AG04450 (cell line): Measurements from ENCODE around the gene SARDH. TPM values are rescaled to one million over a fixed set of nuclear protein-coding genes. Genes with fewer than 3 reads are reported as not detected.

Experiments used
- CTCF ChIA-PET: fragments of 300-600, 350-600 bp; formaldehyde crosslinking; extraction: SDS; loops from one replicate; lab custom pipeline; 2022; ENCODE audit warnings: antibody characterized with exemption, inconsistent platforms; lab: Charles Lee
- POLR2A ChIA-PET: fragments of 350-600 bp; formaldehyde crosslinking; extraction: SDS; loops from one replicate; lab custom pipeline; 2021; ENCODE audit warnings: antibody characterized with exemption, inconsistent platforms; lab: Yijun Ruan, JAX
- DNase-seq: peaks from one replicate; pipeline ENCODE4 v3.0.0-alpha.2; 2011; ENCODE audit warnings: low read depth, low spot score
- H3K27ac ChIP-seq: one replicate; pipeline ENCODE4 v1.5.1; 2012; ENCODE audit warnings: low read depth, low read length, control low read depth
- H3K27me3 ChIP-seq: one replicate; pipeline ENCODE4 v1.6.0; 2012; ENCODE audit warnings: low read length; ENCODE audit not compliant: control insufficient read depth, insufficient read depth
- H3K4me3 ChIP-seq: 2 replicates; pipeline ENCODE4 v1.5.1; 2011; ENCODE audit warnings: mild to moderate bottlenecking, low read depth, low read length, control low read depth
- H3K9me3 ChIP-seq: 2 replicates; pipeline ENCODE4 v1.5.1; 2012; ENCODE audit warnings: low read length; ENCODE audit not compliant: control insufficient read depth, insufficient read depth
- polyA plus RNA-seq: library from polyadenylated mRNA; depleted of rRNA; stranded (reverse); fragments of >200 nt; gene quantifications from 2 replicates; pipeline ENCODE4 v1.2.3, GENCODE V29; 2011
- TF ChIP-seq, protein P1 (sequence below): IDR thresholded peaks from 2 replicates; pipeline ENCODE4 v1.5.1; 2011; ENCODE audit warnings: low read depth, low read length, control low read depth, inconsistent platforms

SARDH gene
- polyA plus RNA-seq, 1 experiment: 1.3 TPM

DNA sequence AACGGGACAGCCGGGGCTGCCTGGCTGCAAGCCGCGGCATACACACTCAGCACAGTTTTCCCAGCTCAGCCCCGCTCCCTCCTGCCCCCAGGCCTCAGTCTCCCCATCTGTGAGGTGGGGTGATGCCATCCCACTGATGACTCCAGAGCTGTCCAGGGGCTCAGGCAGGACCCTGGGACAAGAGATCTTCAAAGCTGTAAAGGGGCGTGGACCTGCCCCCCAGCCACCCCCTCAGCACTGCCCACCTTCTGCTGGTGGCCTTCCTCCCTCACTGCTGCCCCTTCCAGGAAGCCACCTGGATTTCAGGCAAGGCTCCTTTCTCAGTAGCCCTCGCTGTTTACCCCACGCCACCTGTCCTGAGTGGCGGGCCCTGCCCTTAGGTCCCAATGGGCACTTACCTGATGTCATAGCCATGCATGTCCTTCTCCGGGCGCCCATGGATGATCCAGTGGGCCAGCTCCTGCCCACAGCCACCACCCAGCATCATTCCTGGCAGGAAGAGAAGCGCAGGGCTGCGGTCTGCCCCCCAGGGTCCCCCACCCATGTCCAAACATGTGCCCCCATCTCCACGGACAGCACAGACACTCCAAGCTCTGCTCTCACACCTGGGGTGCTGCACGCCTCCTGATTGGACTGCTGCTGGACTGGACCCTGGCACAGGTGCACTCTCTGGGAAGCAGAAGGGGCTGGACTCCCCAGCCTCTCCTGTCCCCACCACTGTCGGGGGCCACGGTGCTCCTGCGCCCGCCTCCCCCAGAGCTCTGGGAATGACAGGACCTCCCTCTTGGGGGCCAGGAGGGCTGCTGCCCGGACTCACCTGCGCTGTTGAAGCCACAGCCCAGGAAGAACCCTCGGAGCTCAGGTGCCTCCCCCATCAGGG lies 25.7 kb downstream of the SARDH start:
- ChIA-PET CTCF (no interaction called here), POLR2A (no interaction called here)
- Histone ChIP-seq H3K9me3 (no peaks in the 10 kb centered on the region; the same call in 1 of the 2 replicates), H3K27me3 (no peaks in the 10 kb centered on the region), H3K4me3 (no peak overlapping the region), H3K27ac (peak overlapping the region; percentile 31)
- TF ChIP-seq, protein P1, sequence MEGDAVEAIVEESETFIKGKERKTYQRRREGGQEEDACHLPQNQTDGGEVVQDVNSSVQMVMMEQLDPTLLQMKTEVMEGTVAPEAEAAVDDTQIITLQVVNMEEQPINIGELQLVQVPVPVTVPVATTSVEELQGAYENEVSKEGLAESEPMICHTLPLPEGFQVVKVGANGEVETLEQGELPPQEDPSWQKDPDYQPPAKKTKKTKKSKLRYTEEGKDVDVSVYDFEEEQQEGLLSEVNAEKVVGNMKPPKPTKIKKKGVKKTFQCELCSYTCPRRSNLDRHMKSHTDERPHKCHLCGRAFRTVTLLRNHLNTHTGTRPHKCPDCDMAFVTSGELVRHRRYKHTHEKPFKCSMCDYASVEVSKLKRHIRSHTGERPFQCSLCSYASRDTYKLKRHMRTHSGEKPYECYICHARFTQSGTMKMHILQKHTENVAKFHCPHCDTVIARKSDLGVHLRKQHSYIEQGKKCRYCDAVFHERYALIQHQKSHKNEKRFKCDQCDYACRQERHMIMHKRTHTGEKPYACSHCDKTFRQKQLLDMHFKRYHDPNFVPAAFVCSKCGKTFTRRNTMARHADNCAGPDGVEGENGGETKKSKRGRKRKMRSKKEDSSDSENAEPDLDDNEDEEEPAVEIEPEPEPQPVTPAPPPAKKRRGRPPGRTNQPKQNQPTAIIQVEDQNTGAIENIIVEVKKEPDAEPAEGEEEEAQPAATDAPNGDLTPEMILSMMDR: no peak
- DNase-seq: no peak

DNA sequence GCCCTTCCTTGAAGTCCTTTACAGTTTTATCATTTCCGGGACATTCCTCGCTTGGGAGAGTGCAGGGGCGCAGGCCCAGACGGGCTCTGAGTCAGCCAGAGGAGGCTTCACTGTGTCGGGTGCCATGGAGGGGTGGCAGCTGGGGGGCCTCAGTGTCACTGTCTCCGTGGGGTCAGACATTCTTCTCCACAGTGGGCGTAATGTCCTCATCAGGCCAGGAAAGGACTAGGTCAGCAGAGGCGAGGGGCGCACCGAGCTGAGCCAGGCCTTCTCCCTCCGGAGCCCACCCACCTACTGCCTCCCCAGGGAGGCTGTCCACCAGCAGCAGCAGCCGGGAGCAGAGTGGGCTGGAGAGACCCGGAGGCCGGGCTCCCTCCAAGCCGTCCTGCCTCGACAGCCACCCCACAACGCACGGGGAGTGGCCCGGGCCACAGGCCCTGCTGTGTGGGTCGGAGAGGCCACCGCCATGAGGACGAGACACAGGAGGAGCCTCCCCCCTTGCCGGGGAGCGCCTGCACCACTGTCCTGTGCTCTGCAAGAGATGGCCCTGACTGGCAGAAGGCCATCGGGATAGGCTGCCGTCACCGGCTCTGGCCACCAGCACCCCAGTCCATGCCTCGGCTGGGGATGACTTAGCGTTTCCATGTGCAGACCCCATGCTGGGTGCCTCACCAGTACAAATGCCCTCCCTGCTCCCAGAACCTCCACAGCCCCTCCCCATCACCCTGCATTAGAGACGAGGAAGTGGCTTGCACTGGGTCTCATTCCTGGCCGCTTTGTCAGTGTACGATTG lies 26.5 kb downstream of the SARDH start:
- TF ChIP-seq, protein P1: no peak
- Histone ChIP-seq H3K27ac (peak overlapping the region; percentile 73), H3K9me3 (no peaks in the 10 kb centered on the region; the same call in 1 of the 2 replicates), H3K4me3 (no peak overlapping the region), H3K27me3 (no peaks in the 10 kb centered on the region)
- POLR2A ChIA-PET: no interaction called here
- peak; percentile 37 for DNase-seq
- CTCF ChIA-PET: no interaction called here

DNA sequence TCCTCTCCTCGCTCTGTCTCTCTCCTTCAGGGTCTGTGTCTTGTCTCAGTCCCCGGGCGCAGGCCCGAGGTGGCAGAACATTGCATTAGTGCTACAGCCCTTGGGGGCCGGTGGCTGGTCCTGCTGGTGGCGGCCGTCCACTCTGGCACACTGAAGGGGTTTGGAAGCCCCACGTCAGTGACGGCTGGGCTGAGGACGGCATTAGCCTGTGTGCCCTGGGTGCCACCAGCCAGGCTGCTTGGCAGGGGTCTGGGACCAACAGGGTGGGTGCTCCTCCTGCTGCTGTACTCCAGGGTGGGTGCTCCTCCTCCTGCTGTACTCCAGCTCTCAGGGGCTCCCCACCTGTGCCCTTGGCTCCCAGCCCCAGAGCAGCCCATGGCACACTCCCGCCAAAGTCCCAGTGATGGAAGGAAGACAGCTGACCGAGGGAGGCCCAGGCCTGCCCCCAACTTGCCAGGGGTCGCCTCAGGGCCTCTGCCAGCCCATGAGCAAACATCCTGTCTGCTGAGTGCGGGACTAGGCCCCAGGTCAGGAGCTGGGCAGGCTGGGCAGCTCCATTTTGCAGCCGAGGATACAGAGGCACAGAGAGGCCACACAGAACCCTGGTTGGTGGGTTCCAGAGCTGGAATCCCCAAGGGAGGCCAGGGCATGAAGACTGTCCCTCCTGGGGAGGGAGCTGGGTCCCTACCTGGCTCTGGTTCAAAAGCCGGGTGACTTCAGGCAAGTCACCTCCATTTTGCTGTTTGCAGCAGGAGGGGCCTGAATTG lies 27.3 kb downstream of the SARDH start:
- Histone ChIP-seq H3K4me3 (no peak overlapping the region), H3K27me3 (no peaks in the 10 kb centered on the region), H3K27ac (peak overlapping the region; percentile 57), H3K9me3 (no peaks in the 10 kb centered on the region; the same call in 1 of the 2 replicates)
- ChIA-PET POLR2A (no interaction called here), CTCF (no interaction called here)
- TF ChIP-seq, protein P1: no peak
- no peak for DNase-seq

DNA sequence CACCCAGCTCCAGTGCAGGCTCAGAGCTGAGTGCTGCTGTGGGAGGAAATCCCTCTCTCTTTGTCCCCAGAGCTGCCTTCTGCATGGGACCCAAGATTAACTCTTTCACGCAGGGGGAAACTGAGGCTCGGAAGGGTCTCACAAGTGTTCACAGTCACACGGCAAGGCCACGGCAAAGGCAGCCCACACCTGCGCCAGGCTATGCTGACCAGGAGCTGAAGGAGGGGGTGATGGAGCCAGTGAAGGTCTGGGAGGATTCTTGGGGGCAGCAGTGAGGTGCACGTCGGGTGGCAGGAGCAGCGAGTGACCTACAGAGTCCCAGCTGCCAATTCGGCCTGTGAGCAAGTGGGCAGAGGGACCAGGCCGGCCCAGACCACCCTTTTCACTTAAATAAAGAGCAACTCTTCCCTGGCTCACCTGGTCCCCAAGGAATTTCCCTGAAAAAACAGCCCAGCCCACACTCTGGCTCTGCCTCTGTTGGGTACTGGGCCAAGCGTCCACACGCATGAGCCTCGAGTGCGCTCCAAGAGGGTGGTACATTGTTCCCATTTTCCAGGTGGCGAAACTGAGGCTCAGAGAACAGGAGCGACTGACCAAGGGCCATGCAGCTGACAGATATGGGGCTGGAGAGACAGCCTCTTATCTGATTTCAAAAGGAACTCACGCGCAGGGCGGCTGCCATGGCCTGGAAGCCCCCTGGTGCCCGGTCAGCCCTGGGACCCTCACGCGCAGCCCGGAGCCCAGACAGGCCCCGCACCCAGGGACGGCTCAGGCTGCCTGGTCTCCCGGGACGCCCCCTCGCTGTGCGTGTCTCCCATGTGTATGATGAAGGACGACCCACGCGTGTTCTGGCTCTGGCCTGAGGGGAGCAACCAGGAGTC lies 28.2 kb downstream of the SARDH start:
- H3K9me3 ChIP-seq: no peaks in the 10 kb centered on the region; the same call in 1 of the 2 replicates
- ChIA-PET POLR2A (no interaction called here), CTCF (no interaction called here)
- no peak overlapping the region for H3K4me3 ChIP-seq
- no peak overlapping the region for H3K27ac ChIP-seq
- TF ChIP-seq, protein P1: no peak
- no peaks in the 10 kb centered on the region for H3K27me3 ChIP-seq
- DNase-seq: no peak
